Measurements from ENCODE around the gene CLTB. TPM values are rescaled to one million over a fixed set of nuclear protein-coding genes. Genes with fewer than 3 reads are reported as not detected.
A peak's percentile ranks its signal among the peaks of the same experiment; 100 is the strongest.

Gene CLTB
- total RNA-seq, 2 donors from 2014 or later = 173 to 199 TPM

DNA sequence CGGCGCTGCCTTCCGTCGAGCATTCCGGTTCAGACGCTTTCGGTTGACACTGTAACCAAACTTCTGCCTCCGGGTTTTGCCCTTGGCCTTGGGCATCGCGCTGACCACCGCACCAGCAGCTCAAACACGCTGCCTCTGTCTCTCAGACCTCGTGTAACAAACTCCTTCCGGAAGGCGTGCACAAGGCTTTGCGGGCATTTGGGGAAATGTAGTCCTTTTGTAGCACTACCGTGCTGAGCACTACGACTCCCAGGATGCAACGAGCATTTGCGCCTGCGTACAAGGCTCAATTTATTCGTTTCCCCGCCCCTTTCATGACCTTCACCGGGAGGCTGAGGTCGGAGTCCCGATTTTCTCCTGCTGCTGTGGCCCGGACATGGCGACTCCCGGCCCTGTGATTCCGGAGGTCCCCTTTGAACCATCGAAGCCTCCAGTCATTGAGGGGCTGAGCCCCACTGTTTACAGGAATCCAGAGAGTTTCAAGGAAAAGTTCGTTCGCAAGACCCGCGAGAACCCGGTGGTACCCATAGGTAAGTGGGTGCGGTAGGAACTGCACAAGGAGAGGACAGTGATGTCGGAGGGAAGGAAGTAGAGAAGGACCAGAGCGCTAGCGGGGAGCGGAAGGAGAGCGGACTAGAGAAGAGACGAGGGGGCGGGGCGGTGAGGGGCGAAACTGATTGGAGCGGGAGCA lies 27.8 kb downstream of the CLTB start, which contains the start of the genes HIGD2A and NOP16:
HIGD2A (plus strand) TSS at position 308 of the 691 bp plus-strand sequence; CDS start at position 377, 69 bp downstream.
NOP16 (minus strand) TSS at position 155 of the 691 bp plus-strand sequence; CDS start at position 96, 59 bp downstream.
- DNase-seq (peak; percentile 100), ATAC-seq (peak; percentile 96)
- intact Hi-C loops (cut with DNase I) = no loop called here

DNA sequence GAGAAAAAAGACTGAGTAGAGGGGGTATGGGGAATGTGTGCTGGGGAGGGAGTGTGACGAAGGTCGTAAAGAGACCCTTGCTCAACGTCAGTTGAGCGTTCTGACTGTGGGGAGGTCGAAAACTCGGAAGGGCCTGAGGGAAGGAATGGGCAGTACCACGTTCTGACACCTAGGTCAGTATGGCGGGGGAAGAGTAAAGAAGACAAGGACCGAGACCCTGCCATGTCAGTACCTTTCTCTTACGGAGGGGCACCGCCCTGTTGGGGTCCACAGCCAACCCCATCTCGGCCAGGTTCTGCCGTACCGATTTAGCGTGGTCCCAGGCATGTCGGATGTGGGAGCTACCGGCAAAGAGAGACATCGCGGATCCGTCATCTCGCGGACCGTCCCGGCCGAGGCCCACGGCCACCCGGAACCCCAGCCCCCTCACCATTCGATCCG lies 28.3 kb downstream of the CLTB start:
- intact Hi-C loops (cut with DNase I) = no loop called here
- peak in 1 of 2 donors; percentile 1 for ATAC-seq
- no peak for DNase-seq

DNA sequence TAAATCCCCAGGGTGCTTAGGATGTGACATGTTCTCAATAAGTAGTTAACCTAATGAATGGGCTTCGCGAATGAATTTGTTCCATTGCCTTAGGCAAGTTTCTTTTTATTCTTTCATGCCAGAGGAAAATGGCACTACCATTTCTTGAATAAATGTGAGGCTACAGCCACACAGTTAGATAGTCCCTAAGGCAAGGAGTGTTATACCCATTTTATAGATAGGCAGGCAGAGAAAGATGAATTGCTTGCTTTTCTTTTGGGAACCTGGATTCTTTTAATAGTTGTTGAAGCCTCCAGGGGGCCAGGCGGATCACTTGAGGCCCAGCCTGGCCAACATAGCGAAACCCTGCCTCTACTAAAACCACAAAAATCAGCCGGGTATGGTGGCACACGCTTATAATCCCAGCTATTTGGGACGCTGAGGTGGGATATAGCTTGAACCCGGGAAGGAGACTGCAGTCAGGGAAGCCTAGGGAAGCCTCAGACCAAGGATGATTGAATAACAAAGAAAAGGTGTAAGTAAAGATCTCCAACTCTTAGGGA lies 28.9 kb downstream of the CLTB start:
- no peak for DNase-seq
- no peak for ATAC-seq
- intact Hi-C loops (cut with DNase I) = no loop called here

DNA sequence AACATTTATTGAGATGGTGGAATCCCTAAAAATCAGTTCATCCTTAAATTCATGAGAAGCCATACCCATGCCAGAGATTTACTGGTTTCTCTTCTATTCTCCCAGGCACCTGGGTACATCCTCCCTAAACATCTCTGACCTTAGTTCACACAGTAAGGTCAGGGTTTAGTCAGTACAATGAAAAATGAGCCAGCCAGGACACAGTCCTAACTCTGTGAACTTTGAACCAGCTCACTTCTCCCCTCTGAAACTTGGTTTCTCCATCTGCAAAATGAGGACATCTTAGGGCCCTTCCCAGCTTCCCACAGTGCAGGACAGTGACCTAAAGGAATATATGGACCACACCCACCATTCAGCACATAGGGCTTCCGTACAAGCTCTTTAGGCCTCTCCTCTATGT lies 29.8 kb downstream of the CLTB start:
- intact Hi-C loops (cut with DNase I) = no loop called here
- no peak for DNase-seq
- ATAC-seq = no peak

DNA sequence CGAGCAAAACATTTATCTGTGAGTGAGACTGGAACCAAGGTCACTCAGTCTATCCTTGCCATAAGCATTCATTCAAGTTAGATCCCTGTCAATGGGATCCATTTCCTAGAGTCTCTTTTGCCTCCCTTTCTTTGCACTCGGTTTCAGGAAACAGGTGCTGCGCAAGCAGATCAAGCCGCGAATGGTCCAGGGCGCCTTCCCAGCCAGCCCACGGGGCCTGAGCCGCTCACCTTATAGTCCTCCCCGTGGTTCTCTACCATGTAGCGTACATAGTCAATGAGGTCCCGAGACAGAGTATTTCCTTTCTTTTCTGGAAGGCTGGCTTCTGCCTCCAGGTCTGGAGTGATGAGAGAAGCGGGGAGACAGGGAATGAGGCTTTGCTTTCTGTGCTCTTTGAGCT lies 31.3 kb downstream of the CLTB start:
- DNase-seq (no peak), ATAC-seq (no peak)
- intact Hi-C loops (cut with DNase I) = no loop called here

DNA sequence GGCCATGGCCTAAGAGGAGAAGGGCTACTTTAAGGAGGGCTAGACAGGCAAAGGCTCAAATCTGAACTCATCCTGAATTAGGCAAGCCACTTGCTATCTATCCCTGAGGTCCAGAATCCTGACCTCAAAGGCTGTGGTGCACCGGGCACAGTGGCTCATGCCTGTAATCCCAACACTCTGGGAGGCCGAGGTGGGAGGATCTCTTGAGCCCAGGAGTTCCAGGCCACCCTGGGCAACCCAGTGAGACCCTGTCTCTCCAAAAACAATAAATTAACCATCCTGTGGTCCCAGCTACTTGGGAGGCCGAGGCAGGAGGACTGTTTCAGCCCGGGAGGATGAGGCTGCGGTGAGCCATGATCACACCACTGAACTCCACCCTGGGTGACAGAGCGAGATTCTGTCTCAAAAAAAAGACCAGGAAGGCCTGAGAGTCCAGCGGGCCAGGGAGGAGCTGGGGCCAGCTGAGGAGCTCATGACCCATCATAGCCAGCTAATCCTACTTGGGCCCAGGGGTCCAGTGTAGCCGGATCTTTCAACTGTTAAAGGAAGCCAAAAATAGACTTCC lies 31.9 kb downstream of the CLTB start:
- ATAC-seq = no peak
- no peak for DNase-seq
- intact Hi-C loops (cut with DNase I) = no loop called here

DNA sequence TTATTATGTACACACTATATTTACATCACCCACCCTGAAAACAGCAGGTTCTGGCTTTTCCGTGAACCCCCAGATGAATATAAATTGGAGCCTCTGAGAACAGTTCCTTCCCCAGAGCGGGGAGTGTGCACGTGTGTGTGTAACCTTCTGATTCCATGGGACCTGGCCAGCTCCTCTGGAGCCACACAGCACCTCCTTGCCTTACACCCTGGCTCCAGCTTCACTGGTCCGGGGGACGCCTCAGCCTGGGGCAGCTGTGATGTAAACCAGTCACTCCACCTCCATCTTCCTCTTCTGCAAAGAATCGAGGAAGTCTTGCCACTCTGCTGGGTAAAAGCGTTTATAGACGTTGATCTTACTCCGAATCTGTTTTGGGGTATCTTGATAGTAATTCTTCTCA lies 32.4 kb downstream of the CLTB start:
- ATAC-seq (no peak), DNase-seq (no peak)
- intact Hi-C loops (cut with DNase I) = no loop called here

DNA sequence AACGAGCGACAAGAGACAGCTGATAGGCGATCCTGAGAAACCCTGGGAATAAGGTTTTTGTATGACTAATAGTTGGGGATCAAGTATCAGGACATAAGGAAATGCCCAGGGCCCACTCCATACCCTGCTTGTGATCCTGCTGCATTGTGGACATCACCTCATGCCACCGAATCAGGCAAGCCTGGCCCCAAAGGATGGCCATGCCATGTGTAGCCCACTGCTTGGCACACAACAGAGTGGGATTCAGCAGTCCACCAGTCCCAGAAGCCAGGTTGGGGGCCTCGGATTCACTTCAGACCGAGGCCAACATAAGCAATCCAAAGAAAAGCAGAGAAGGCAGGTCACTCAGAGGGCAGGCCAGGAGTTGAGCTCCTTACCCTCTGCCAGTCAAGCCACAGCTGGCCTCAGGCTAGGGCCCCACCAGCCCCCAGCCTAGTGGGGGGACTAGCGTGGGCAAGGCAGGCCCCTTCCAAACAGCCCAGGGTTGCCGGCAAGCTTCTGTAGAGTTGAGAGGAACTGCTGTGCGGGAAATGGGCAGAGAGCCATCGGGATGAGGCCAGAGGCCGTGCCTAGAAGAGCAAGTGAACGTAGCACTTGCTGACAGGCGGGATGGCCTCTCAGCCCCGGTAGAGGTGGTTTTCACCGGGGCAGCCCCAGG lies 33.0 kb downstream of the CLTB start:
- intact Hi-C loops (cut with DNase I) = no loop called here
- no peak for ATAC-seq
- no peak for DNase-seq

DNA sequence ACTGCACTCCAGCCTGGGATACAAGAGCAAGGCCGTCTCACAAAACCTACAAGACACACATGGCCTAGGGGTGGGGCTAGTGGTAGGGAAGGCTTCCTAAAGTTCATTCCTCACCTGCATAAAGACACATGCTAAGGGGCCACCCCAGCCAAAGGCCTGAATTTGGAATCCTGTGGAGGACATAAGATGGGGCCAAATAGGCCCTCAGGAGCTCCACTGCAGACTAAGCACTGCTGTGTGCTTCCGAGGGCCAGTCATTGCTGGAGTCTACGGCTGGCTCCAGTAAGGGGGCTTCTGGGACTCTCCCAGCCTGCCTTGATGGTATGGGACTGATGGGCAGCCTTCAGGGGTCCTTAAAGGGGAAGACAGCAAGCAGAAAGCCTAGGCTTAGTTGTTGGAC lies 33.6 kb downstream of the CLTB start:
- ATAC-seq (no peak), DNase-seq (no peak)
- intact Hi-C loops (cut with DNase I) = no loop called here

DNA sequence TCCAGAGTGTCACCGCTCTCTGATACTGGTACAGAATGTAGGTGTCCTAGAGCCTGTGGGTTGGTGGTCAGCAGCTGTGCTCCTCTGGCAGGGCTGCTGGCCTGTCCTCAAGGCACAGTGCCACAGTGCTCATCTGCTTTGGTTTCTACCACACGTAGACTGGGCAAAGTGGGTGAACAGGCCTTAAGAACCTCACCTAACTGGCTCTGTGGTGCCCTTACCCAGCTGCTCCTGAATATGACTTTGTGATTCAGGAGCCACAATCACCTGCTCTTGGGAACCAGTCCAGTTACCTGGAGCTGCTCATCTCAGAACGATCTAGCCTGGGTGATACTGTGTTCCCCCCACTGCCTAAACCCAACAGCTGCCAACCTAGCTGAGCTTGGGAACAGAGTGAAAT lies 34.4 kb downstream of the CLTB start:
- intact Hi-C loops (cut with DNase I) = no loop called here
- DNase-seq = no peak
- ATAC-seq = peak; percentile 31 to 41

DNA sequence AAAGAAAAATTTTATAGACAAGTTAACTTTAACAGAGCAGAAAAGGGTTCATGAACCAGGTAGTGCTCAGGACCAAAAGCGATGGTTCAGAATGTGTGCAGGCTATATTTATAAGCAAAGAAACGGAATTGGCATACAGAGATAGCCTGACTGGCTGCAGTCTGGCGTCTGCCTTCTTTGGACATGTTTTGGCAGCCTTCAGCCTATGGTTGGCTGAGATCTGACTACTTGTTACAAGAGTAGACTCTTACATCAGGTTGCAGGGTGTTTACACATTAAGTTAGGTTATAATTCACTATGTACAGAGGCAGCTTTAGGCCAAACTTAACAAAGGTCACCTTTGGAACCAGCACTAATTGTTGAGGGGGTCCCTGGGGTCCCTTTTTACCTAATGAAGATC lies 34.9 kb downstream of the CLTB start:
- ATAC-seq (peak; percentile 85 to 93), DNase-seq (no peak)
- intact Hi-C loops (cut with DNase I) = no loop called here

DNA sequence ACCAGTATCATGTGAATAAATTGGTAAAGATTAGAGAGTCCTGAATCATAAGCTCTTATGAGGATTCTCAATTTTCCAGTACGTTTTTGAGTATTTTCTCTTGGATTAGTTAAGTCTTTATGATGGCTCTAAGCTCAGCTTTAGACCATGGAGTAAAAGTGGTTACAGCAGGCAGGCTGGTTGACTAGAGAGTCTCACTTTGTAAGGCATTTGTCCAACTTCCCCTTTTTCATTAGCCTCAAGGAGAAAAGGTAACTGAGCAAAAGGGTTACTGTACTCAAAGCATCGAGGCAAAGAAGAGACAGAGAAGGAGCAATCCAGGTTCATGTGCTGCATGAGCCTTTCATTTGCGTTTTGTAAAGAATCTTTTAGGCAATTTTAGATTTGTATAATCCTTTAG lies 36.5 kb downstream of the CLTB start:
- intact Hi-C loops (cut with DNase I) = no loop called here
- ATAC-seq = no peak
- DNase-seq = no peak

DNA sequence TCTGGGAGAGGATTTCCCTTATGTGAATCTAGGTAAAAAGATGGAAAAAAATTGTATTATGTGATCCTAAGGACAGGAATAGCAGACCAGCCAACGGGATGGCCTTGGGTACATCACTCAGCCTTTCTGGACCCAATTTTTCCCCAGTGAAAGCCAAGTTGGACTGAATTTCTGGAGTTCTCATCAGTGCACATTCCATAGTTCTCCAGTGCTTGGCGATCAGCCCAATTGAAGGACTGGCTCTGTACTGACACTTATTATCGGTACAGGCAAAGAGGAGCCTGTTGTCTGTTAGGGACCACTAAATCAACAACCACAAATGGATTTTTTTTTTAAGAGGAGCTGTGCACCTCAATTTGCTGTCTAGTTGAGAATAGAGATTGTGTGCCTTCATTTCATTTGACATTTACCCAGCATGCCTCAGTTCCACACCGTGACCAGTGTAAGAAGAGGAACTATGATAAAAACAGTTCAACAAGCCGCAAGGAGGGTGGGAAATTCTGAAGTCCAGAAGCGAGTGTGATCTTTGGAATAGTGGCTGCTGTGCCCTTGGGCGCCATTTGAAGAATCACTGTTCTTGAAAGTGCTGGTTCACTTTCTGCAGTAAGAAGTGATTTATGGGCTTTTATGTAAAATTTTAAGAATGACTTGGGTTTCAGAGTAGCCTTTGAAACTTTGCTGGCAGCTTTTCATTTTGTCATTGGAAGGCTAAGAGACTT lies 43.1 kb downstream of the CLTB start:
- ATAC-seq = peak; percentile 45 to 83
- intact Hi-C loops (cut with DNase I) = no loop called here
- DNase-seq = peak; percentile 50

DNA sequence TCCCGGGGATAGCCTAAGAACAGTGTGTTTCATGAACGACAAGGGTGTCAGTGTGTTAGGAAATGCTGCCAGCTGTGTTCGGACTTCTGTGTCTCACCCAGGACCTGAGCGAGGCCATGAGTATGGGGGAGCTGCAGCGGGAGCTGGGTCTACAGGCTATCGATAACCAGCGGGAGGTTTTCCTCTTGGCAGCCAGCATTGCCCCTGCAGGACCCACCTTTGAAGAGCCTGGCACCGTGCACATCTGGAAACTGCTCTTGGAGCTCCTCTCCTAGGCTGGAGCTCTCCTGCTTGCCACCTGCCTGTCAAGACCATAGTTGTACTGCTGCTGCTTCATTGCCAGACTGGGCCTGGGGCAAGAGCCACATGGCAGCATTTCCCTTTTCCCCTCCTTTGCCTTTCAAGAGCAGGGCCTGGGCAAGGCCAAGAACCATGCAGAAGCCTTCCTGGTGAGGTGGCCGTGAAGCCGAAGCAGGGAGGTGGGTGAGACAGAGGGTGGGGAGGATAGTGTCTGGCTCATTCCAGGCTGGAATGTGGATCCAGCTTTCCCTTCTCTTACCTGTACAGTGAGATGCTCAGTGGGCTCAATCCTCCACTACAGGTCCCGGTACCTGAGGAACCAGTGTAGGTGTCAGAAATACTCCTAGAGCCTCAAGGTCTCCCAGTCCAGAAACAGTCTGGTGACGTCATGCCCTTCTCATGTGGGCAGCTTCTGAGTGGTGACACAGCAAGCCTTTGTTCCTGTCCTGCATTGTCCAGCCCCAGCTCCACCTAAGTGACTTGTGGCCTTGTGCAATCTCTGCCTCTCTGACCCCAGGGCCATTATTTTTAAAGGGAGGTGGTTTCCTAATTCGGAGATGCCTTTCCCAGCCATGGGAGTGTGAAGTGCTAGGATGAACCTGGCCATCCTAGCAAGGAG lies 44.5 kb downstream of the CLTB start:
- no peak for DNase-seq
- peak in 1 of 2 donors; percentile 38 for ATAC-seq
- intact Hi-C loops (cut with DNase I) = no loop called here

DNA sequence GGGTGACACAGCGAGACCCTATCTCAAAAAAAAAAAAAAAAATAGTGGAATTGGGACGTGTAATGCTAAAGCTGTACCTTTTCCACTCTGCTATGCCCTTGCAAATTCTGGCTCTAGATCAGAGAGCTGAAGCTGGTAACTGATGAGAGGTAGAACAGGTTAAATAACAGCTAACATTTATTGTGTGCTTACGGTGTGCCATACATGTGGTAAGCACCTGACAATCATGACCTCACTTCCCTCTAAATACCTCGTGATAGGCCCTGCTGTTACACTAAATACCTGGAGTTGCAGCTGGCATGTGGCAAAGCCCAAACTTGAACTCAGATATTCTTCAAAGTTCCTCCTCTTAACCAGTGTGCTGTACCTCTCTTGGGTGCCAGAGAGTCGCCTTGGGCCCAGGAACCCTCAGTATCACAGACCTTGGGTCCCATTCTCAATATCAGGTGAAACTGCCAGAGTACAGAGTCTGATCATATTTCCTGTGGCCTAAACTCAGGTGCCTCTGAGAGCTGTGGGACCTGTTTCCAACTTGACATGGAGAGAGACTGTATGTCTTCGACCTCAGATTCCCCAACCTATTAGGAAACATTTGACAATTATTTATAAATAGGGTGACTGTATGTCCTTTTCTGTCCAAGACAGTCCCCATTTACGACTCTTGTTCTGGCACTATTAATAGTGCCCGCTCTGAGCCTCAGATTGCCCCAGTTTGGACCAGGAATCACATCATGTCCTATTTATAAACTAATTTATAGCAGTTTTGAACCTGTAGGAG lies 46.2 kb downstream of the CLTB start:
- ATAC-seq (no peak), DNase-seq (no peak)
- intact Hi-C loops (cut with DNase I) = no loop called here

DNA sequence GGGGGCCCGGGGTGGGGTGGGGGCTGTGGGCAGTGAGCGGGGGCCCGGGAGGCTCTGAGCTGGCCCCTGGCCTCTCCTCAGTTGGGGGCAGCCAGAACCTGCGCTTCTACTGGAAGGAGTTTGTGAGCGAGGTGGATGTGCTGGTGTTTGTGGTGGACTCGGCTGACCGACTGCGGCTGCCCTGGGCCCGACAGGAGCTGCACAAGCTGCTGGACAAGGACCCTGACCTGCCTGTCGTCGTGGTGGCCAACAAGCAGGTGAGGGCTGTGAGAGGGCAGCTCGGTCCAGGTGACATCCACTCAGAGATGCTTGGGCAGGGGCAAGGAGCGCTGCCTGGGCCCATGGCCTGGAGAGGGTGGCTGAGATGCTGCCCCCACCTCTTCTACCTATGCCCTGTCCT lies 47.6 kb downstream of the CLTB start:
- no peak for DNase-seq
- no peak for ATAC-seq
- intact Hi-C loops (cut with DNase I) = no loop called here

DNA sequence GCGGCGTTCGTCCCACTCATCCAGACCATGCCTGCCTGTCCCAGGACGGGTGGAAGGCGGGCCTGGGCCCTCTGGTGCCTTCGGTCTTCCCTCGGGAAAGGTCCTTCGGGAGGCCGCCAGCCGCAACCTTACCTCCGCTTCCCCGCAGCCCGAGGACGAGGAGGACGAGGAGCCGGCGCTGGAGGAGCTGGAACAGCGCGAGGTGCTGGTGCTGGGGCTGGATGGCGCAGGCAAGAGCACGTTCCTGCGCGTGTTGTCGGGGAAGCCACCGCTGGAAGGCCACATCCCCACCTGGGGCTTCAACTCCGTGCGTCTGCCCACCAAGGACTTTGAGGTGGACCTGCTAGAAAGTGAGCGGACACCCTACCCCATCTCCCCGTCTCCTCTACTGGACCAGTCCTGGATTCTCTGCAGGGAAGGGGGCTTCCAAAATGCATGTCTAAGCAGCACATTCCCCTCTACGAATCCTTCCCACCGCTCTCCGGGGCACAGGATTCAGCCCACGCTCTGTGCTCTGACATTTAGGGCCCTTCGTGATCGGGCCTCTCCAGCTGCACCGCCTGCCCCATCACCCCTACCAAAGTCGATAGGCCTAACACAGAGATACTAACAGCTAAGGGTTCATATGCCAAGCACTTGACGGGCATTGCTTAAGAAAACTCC lies 50.0 kb downstream of the CLTB start:
- DNase-seq (peak; percentile 27), ATAC-seq (no peak)
- intact Hi-C loops (cut with DNase I) = no loop called here
